ENCODE results near the gene SLFN11. TPM values are rescaled to one million over a fixed set of nuclear protein-coding genes. Genes with fewer than 3 reads are reported as not detected.
"Not testable (repeated sequence)": the region's sequence is repeated elsewhere in the genome, so short reads cannot be mapped to it uniquely, and the experiment has no call there.

Gene SLFN11
- 2.9 TPM for polyA plus RNA-seq (2013, experiment 1 of 4)
- 2.0 TPM for polyA plus RNA-seq (2013, experiment 2 of 4)
- polyA plus RNA-seq (2013, experiment 3 of 4): 1.4 TPM
- polyA plus RNA-seq (2013, experiment 4 of 4): 2.2 TPM

- Histone ChIP-seq H3K36me3 (ENCODE audit: control insufficient read depth, insufficient read depth, low read length) (no peaks in the 10 kb centered on the region), H3K27me3 (ENCODE audit: control insufficient read depth, insufficient read depth, low read length, poor library complexity, severe bottlenecking) (peaks cover 56% of the 10 kb centered on the region)
- 0% methylated on average over 22 of the region's 22 CpGs for WGBS, 2 experiments
These were observed at the start of gene SLFN11 for GRCh38 chr17:35373534-35373983. Gene SLFN11, minus strand, starts transcription at chr17:35373621. Its CDS starts 9,814 bp downstream, at chr17:35363807.

GRCh38 chr17:35421069-35421468 is 47.6 kb upstream of the SLFN11 start:
- H3K27me3 ChIP-seq (ENCODE audit: control insufficient read depth, insufficient read depth, low read length, poor library complexity, severe bottlenecking); H3K27ac ChIP-seq (ENCODE audit: insufficient read depth, low read depth, low read length, poor library complexity, severe bottlenecking); H3K9me3 ChIP-seq (ENCODE audit: control insufficient read depth, low read length); H3K4me3 ChIP-seq (ENCODE audit: insufficient read depth, low read depth, low read length); H3K4me1 ChIP-seq (ENCODE audit: control insufficient read depth, insufficient read depth, low read length); H3K36me3 ChIP-seq (ENCODE audit: control insufficient read depth, insufficient read depth, low read length): not testable (repeated sequence)
- WGBS, 2 experiments: 94 to 98% methylated on average over 8 of the region's 9 CpGs

More at GRCh38 chr17:35373534-35373983, at the start of gene SLFN11:
- Histone ChIP-seq H3K4me3 (ENCODE audit: insufficient read depth, low read depth, low read length) (peak within 1 kb of the TSS; percentile 27), H3K27ac (ENCODE audit: insufficient read depth, low read depth, low read length, poor library complexity, severe bottlenecking) (no peak within 1 kb of the TSS), H3K9me3 (ENCODE audit: control insufficient read depth, low read length) (no peaks in the 10 kb centered on the region), H3K4me1 (ENCODE audit: control insufficient read depth, insufficient read depth, low read length) (no peaks in the 10 kb centered on the region)

GRCh38 chr17:35416659-35417058 is 43.2 kb upstream of the SLFN11 start:
- Histone ChIP-seq H3K36me3 (ENCODE audit: control insufficient read depth, insufficient read depth, low read length) (no peaks in the 10 kb centered on the region), H3K4me3 (ENCODE audit: insufficient read depth, low read depth, low read length) (no peak overlapping the region), H3K9me3 (ENCODE audit: control insufficient read depth, low read length) (no peaks in the 10 kb centered on the region), H3K27ac (ENCODE audit: insufficient read depth, low read depth, low read length, poor library complexity, severe bottlenecking) (no peak overlapping the region), H3K4me1 (ENCODE audit: control insufficient read depth, insufficient read depth, low read length) (no peaks in the 10 kb centered on the region), H3K27me3 (ENCODE audit: control insufficient read depth, insufficient read depth, low read length, poor library complexity, severe bottlenecking) (no peaks in the 10 kb centered on the region)
- 89 to 90% methylated on average over 2 of the region's 2 CpGs for WGBS, 2 experiments

GRCh38 chr17:35414707-35415106 is 41.3 kb upstream of the SLFN11 start:
- H3K27ac ChIP-seq (ENCODE audit: insufficient read depth, low read depth, low read length, poor library complexity, severe bottlenecking); H3K4me3 ChIP-seq (ENCODE audit: insufficient read depth, low read depth, low read length); H3K36me3 ChIP-seq (ENCODE audit: control insufficient read depth, insufficient read depth, low read length); H3K4me1 ChIP-seq (ENCODE audit: control insufficient read depth, insufficient read depth, low read length); H3K9me3 ChIP-seq (ENCODE audit: control insufficient read depth, low read length); H3K27me3 ChIP-seq (ENCODE audit: control insufficient read depth, insufficient read depth, low read length, poor library complexity, severe bottlenecking): not testable (repeated sequence)
- 88 to 94% methylated on average over 2 of the region's 2 CpGs for WGBS, 2 experiments

GRCh38 chr17:35414247-35414646 is 40.8 kb upstream of the SLFN11 start:
- Histone ChIP-seq H3K4me1 (ENCODE audit: control insufficient read depth, insufficient read depth, low read length) (no peaks in the 10 kb centered on the region), H3K36me3 (ENCODE audit: control insufficient read depth, insufficient read depth, low read length) (no peaks in the 10 kb centered on the region), H3K9me3 (ENCODE audit: control insufficient read depth, low read length) (no peaks in the 10 kb centered on the region), H3K4me3 (ENCODE audit: insufficient read depth, low read depth, low read length) (no peak overlapping the region), H3K27ac (ENCODE audit: insufficient read depth, low read depth, low read length, poor library complexity, severe bottlenecking) (no peak overlapping the region), H3K27me3 (ENCODE audit: control insufficient read depth, insufficient read depth, low read length, poor library complexity, severe bottlenecking) (no peaks in the 10 kb centered on the region)
- WGBS, 2 experiments: 89 to 93% methylated on average over 1 of the region's 1 CpG

- Histone ChIP-seq H3K4me1 (ENCODE audit: control insufficient read depth, insufficient read depth, low read length) (no peaks in the 10 kb centered on the region), H3K27me3 (ENCODE audit: control insufficient read depth, insufficient read depth, low read length, poor library complexity, severe bottlenecking) (no peaks in the 10 kb centered on the region), H3K9me3 (ENCODE audit: control insufficient read depth, low read length) (no peaks in the 10 kb centered on the region), H3K4me3 (ENCODE audit: insufficient read depth, low read depth, low read length) (no peak overlapping the region), H3K27ac (ENCODE audit: insufficient read depth, low read depth, low read length, poor library complexity, severe bottlenecking) (no peak overlapping the region), H3K36me3 (ENCODE audit: control insufficient read depth, insufficient read depth, low read length) (no peaks in the 10 kb centered on the region)
- WGBS, 2 experiments: 94 to 95% methylated on average over 21 to 23 of the region's 26 CpGs
These were observed 34.1 kb upstream of the SLFN11 start for GRCh38 chr17:35407531-35407930.

- WGBS, 2 experiments: 88% methylated on average over 1 of the region's 1 CpG; no CpG with 5 or more reads in 1 of the 2 experiments
- no peaks in the 10 kb centered on the region for H3K36me3 ChIP-seq (ENCODE audit: control insufficient read depth, insufficient read depth, low read length)
- no peaks in the 10 kb centered on the region for H3K9me3 ChIP-seq (ENCODE audit: control insufficient read depth, low read length)
- no peaks in the 10 kb centered on the region for H3K4me1 ChIP-seq (ENCODE audit: control insufficient read depth, insufficient read depth, low read length)
- H3K4me3 ChIP-seq (ENCODE audit: insufficient read depth, low read depth, low read length): no peak overlapping the region
- H3K27me3 ChIP-seq (ENCODE audit: control insufficient read depth, insufficient read depth, low read length, poor library complexity, severe bottlenecking): no peaks in the 10 kb centered on the region
- H3K27ac ChIP-seq (ENCODE audit: insufficient read depth, low read depth, low read length, poor library complexity, severe bottlenecking): no peak overlapping the region
These were observed 33.1 kb upstream of the SLFN11 start for GRCh38 chr17:35406568-35406967.

- no peak overlapping the region for H3K4me3 ChIP-seq (ENCODE audit: insufficient read depth, low read depth, low read length)
- no peaks in the 10 kb centered on the region for H3K4me1 ChIP-seq (ENCODE audit: control insufficient read depth, insufficient read depth, low read length)
- H3K36me3 ChIP-seq (ENCODE audit: control insufficient read depth, insufficient read depth, low read length): no peaks in the 10 kb centered on the region
- H3K9me3 ChIP-seq (ENCODE audit: control insufficient read depth, low read length): no peaks in the 10 kb centered on the region
- no peak overlapping the region for H3K27ac ChIP-seq (ENCODE audit: insufficient read depth, low read depth, low read length, poor library complexity, severe bottlenecking)
- no peaks in the 10 kb centered on the region for H3K27me3 ChIP-seq (ENCODE audit: control insufficient read depth, insufficient read depth, low read length, poor library complexity, severe bottlenecking)
- WGBS, 2 experiments: 100% methylated on average over 1 of the region's 1 CpG; no CpG with 5 or more reads in 1 of the 2 experiments
These were observed 30.9 kb upstream of the SLFN11 start for GRCh38 chr17:35404360-35404759.

- H3K4me3 ChIP-seq (ENCODE audit: insufficient read depth, low read depth, low read length); H3K27ac ChIP-seq (ENCODE audit: insufficient read depth, low read depth, low read length, poor library complexity, severe bottlenecking); H3K36me3 ChIP-seq (ENCODE audit: control insufficient read depth, insufficient read depth, low read length); H3K4me1 ChIP-seq (ENCODE audit: control insufficient read depth, insufficient read depth, low read length); H3K9me3 ChIP-seq (ENCODE audit: control insufficient read depth, low read length); H3K27me3 ChIP-seq (ENCODE audit: control insufficient read depth, insufficient read depth, low read length, poor library complexity, severe bottlenecking): not testable (repeated sequence)
- WGBS, 2 experiments: 93 to 95% methylated on average over 13 of the region's 13 CpGs
These were observed 20.4 kb upstream of the SLFN11 start for GRCh38 chr17:35393783-35394182.

- 95 to 97% methylated on average over 1 of the region's 2 CpGs for WGBS, 2 experiments
- H3K27me3 ChIP-seq (ENCODE audit: control insufficient read depth, insufficient read depth, low read length, poor library complexity, severe bottlenecking): no peaks in the 10 kb centered on the region
- H3K4me3 ChIP-seq (ENCODE audit: insufficient read depth, low read depth, low read length): no peak overlapping the region
- no peak overlapping the region for H3K27ac ChIP-seq (ENCODE audit: insufficient read depth, low read depth, low read length, poor library complexity, severe bottlenecking)
- H3K9me3 ChIP-seq (ENCODE audit: control insufficient read depth, low read length): no peaks in the 10 kb centered on the region
- no peaks in the 10 kb centered on the region for H3K36me3 ChIP-seq (ENCODE audit: control insufficient read depth, insufficient read depth, low read length)
- H3K4me1 ChIP-seq (ENCODE audit: control insufficient read depth, insufficient read depth, low read length): no peaks in the 10 kb centered on the region
These were observed 17.2 kb upstream of the SLFN11 start for GRCh38 chr17:35390663-35391062.

- no peak overlapping the region for H3K4me3 ChIP-seq (ENCODE audit: insufficient read depth, low read depth, low read length)
- no peaks in the 10 kb centered on the region for H3K36me3 ChIP-seq (ENCODE audit: control insufficient read depth, insufficient read depth, low read length)
- 80 to 88% methylated on average over 2 of the region's 2 CpGs for WGBS, 2 experiments
- H3K27me3 ChIP-seq (ENCODE audit: control insufficient read depth, insufficient read depth, low read length, poor library complexity, severe bottlenecking): no peaks in the 10 kb centered on the region
- H3K9me3 ChIP-seq (ENCODE audit: control insufficient read depth, low read length): no peaks in the 10 kb centered on the region
- no peak overlapping the region for H3K27ac ChIP-seq (ENCODE audit: insufficient read depth, low read depth, low read length, poor library complexity, severe bottlenecking)
- H3K4me1 ChIP-seq (ENCODE audit: control insufficient read depth, insufficient read depth, low read length): no peaks in the 10 kb centered on the region
These were observed 16.7 kb upstream of the SLFN11 start for GRCh38 chr17:35390156-35390555.

Data from ectodermal cell (in vitro differentiated cells).